Measurements from ENCODE around the gene CYYR1.

DNA sequence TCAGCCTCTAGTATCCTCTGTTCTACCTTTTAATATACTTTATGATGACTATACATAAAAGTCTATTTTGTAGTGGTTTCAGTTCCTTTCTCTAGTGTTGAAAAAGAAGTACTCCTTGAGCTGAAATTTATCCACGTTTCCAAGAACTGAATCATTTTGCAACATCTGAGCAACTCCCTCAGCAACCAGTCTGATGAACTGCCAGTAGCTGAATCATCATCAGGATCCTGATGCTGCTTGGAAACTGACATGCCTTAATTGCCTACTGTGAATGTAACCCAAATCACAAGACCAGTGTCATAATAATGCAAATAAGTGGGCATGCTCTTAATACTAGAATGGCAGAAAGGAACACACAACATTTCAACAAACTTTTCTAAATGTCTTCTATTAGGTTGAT is 103.3 kb downstream of the CYYR1 start:
- TF ChIP-seq, protein P1, sequence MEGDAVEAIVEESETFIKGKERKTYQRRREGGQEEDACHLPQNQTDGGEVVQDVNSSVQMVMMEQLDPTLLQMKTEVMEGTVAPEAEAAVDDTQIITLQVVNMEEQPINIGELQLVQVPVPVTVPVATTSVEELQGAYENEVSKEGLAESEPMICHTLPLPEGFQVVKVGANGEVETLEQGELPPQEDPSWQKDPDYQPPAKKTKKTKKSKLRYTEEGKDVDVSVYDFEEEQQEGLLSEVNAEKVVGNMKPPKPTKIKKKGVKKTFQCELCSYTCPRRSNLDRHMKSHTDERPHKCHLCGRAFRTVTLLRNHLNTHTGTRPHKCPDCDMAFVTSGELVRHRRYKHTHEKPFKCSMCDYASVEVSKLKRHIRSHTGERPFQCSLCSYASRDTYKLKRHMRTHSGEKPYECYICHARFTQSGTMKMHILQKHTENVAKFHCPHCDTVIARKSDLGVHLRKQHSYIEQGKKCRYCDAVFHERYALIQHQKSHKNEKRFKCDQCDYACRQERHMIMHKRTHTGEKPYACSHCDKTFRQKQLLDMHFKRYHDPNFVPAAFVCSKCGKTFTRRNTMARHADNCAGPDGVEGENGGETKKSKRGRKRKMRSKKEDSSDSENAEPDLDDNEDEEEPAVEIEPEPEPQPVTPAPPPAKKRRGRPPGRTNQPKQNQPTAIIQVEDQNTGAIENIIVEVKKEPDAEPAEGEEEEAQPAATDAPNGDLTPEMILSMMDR (IDR thresholded peaks at IDR 0.05) = no peak
- no peak for TF ChIP-seq POLR2A (IDR thresholded peaks at IDR 0.05)
